ENCODE results near the gene FNDC1. TPM values are rescaled to one million over a fixed set of nuclear protein-coding genes. Genes with fewer than 3 reads are reported as not detected.
"Not testable (repeated sequence)": the region's sequence is repeated elsewhere in the genome, so short reads cannot be mapped to it uniquely, and the experiment has no call there.

FNDC1 gene
- total and polyA plus RNA-seq, 2 donors (not counting 1 experiment from before 2014, with no cell fraction given), result not detected

GRCh38 chr6:159122453-159122852, 46.7 kb upstream of the FNDC1 start:
- no peak overlapping the region for H3K4me3 Mint-ChIP-seq
- ChIA-PET POLR2A (interaction anchor here (0.7 kb wide), 1 partner anchor 253 kb away, joined by 3 read pairs; no protein-coding TSS in a partner anchor), CTCF (interaction anchor here (0.8 to 36.8 kb wide), 4 partner anchors 5 to 113 kb away, joined by 4 to 1002 read pairs (median 522); partner anchors contain the start of gene TAGAP)
- Histone ChIP-seq H4K20me1 (ENCODE audit: control insufficient read depth, insufficient read depth, low read length, poor library complexity, severe bottlenecking) (no peaks in the 10 kb centered on the region), H2AFZ (ENCODE audit: insufficient read depth, low read depth, low read length, poor library complexity, severe bottlenecking) (no peak overlapping the region), H3K9me3 (ENCODE audit: control extremely low read depth in 1 of 3, control insufficient read depth in 2 of 3, insufficient read depth in 1 of 3, low read length in 2 of 3) (peaks cover 0 to 14% (median 0%) of the 10 kb centered on the region in 3 donors), H3K27me3 (replicated peaks in 1 of 4; ENCODE audit: control extremely low read depth in 1 of 4, control insufficient read depth in 3 of 4, insufficient read depth in 4 of 4, low read length in 3 of 4) (no peaks in the 10 kb centered on the region), H3K36me3 (replicated peaks in 1 of 2; ENCODE audit: control extremely low read depth in 1 of 2, control insufficient read depth in 1 of 2, extremely low read depth in 1 of 2, insufficient read depth in 2 of 2, low read length in 1 of 2) (no peaks in the 10 kb centered on the region), H3K4me2 (replicated peaks; ENCODE audit: low read depth, low read length, poor library complexity, severe bottlenecking) (no peak overlapping the region), H3K79me2 (ENCODE audit: control insufficient read depth, insufficient read depth, low read length) (no peaks in the 10 kb centered on the region), H3K9ac (ENCODE audit: low read length) (no peak overlapping the region), H3K27ac (ENCODE audit: low read length in 2 of 2) (no peak overlapping the region), H3K4me1 (ENCODE audit: control insufficient read depth in 2 of 2, insufficient read depth in 2 of 2, low read length in 2 of 2) (peaks cover 56 to 59% of the 10 kb centered on the region in 2 donors), H3K4me3 (ENCODE audit: control extremely low read depth in 1 of 5, extremely low read depth in 1 of 5, insufficient read depth in 1 of 5, low read depth in 2 of 5, low read length in 4 of 5) (no peak overlapping the region)
- intact Hi-C loops (cut with micrococcal nuclease), result no loop called here
- no peak for ATAC-seq (ENCODE audit: low read depth)
- TF ChIP-seq EZH2 (IDR thresholded peaks at IDR 0.05; ENCODE audit: borderline replicate concordance, insufficient read depth, low read depth, low read length, poor library complexity, severe bottlenecking) (no peak), CTCF (IDR thresholded peaks at IDR 0.05) (no peak)
- DNase-seq, result no peak
- no peak overlapping the region for H3K27ac Mint-ChIP-seq
- no peaks in the 10 kb centered on the region for H3K9me3 Mint-ChIP-seq (ENCODE audit: insufficient read depth)
- H3K27me3 Mint-ChIP-seq, result no peaks in the 10 kb centered on the region
- 94% methylated on average over 2 of the region's 4 CpGs for WGBS (ENCODE audit: insufficient coverage)
- peaks cover 71% of the 10 kb centered on the region for H3K4me1 Mint-ChIP-seq

GRCh38 chr6:159123831-159124230, 45.4 kb upstream of the FNDC1 start:
- Mint-ChIP-seq H3K4me1 (peaks cover 70% of the 10 kb centered on the region), H3K27ac (peak overlapping the region; percentile 56)
- H3K4me3 Mint-ChIP-seq; H3K9ac ChIP-seq (ENCODE audit: low read length); ATAC-seq (ENCODE audit: low read depth); DNase-seq; H3K27me3 Mint-ChIP-seq; H3K27me3 ChIP-seq (replicated peaks in 1 of 4; ENCODE audit: control extremely low read depth in 1 of 4, control insufficient read depth in 3 of 4, insufficient read depth in 4 of 4, low read length in 3 of 4); H3K27ac ChIP-seq (ENCODE audit: low read length in 2 of 2); H3K9me3 Mint-ChIP-seq (ENCODE audit: insufficient read depth); H3K4me3 ChIP-seq (ENCODE audit: control extremely low read depth in 1 of 5, extremely low read depth in 1 of 5, insufficient read depth in 1 of 5, low read depth in 2 of 5, low read length in 4 of 5); intact Hi-C loops (cut with micrococcal nuclease); H2AFZ ChIP-seq (ENCODE audit: insufficient read depth, low read depth, low read length, poor library complexity, severe bottlenecking); H3K36me3 ChIP-seq (replicated peaks in 1 of 2; ENCODE audit: control extremely low read depth in 1 of 2, control insufficient read depth in 1 of 2, extremely low read depth in 1 of 2, insufficient read depth in 2 of 2, low read length in 1 of 2); H3K79me2 ChIP-seq (ENCODE audit: control insufficient read depth, insufficient read depth, low read length); H4K20me1 ChIP-seq (ENCODE audit: control insufficient read depth, insufficient read depth, low read length, poor library complexity, severe bottlenecking); H3K4me2 ChIP-seq (replicated peaks; ENCODE audit: low read depth, low read length, poor library complexity, severe bottlenecking); POLR2A ChIA-PET: not testable (repeated sequence)
- Histone ChIP-seq H3K9me3 (ENCODE audit: control extremely low read depth in 1 of 3, control insufficient read depth in 2 of 3, insufficient read depth in 1 of 3, low read length in 2 of 3) (peaks cover 0 to 15% (median 0%) of the 10 kb centered on the region in 3 donors), H3K4me1 (ENCODE audit: control insufficient read depth in 2 of 2, insufficient read depth in 2 of 2, low read length in 2 of 2) (peaks cover 53 to 58% of the 10 kb centered on the region in 2 donors)
- WGBS (ENCODE audit: insufficient coverage), result no CpG with 5 or more reads among the region's 2 CpGs
- CTCF ChIA-PET, result interaction anchor here (25.2 to 36.8 kb wide), 3 partner anchors 4 to 113 kb away, joined by 728 to 1002 read pairs (median 1002); partner anchors contain the start of gene RSPH3

Data from B cell (primary cell).